ENCODE data around the gene RBM20.

The RBM20 gene

DNA sequence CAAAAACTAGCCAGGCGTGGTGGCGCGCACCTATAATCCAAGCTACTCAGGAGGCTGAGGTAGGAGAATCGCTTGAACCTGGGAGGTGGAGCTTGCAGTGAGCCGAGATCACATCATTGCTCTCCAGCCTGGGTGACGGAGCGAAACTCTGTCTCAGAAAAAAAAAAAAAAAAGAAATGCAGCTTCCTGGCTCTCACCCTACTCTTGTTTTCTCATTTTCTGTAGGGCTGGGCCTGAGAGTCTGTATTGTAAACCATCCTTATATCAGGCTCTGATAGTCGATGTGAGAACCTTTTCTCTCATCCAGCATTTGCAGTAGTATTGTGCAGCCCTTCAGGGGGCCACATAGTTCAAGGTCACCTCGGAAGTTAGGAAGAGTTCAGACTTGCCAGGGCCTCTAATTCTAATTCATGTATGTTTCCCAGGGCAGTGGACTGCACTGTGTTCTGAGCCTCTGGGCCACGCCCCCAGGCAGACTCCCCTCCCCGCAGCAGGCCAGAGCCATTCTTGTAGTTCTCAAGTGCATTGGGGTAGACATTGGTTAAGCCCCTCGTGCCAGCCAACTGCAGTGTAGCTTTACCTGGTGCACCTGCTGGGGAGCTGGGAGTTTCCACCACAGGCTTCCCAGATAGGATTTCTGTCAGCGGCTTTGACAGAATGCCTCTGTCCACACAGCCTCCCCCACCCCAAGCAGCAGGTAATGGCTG is 189.3 kb downstream of the RBM20 start:
- no peak for DNase-seq (ENCODE audit: low read depth in 2 of 2)

DNA sequence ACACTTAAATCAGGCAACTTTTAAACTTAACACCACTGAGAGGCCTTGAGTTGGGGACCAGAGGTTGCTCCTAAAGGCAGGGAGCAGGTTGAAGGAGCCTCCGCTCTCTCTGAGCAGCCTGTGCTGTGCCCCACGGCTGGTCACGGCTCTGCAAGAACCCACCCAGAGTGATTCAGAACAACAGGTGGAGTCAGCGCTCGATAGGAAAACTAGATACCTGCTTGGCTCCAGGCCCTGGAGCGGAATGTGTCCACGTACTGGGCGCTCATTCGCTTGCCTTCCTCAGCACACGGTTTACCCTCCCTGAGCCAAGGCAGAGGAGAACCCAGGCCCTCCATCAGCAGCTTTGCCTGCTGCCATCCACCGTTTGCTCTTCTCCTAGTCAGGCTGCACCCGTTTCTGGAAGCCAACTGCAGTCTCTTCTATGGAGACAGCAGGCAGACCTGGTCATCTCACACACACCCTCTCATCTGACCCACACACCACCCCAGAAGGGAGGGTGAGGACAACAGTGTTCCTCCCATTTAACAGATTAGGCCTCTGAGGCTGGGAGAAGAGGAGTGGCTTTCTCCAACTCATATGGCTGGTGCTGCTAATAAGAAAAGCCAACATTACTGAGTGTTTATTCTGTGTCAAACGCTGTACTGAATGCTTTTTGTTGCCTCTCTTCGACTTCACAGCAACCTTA is 189.9 kb downstream of the RBM20 start:
- no peak for DNase-seq (ENCODE audit: low read depth in 2 of 2)

DNA sequence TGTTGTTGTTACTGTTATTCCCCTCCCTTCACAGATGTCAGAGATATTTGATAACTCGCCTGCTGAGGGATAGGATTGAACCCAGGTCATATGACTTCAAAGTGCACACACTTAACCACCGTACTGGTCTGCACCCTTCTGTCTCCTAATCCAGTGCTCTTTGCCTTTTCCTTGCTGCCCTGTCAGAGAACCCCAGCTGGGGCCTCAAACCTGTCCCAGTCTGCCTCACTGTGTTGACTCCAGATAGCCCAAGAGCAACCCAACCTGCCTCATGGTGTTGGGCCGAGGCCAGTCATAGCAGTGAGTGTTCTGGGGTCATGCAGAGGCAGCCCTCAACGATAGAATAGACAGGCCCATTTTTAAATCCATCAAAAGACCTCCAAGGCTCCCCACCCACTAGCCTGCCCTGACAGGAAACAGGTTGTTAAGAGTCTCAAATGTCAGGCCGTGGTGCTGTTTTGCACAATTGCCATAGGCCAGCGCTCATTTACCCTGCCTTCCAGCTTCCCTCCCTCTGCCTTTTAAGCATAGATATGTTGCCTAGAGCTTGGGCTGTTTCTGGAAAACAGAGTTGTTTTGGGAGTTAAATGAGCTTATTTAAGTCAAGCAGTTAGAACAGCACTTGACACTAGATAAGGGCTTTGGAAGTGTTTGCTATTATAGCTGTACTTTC is 190.6 kb downstream of the RBM20 start:
- DNase-seq (ENCODE audit: low read depth in 2 of 2): no peak

DNA sequence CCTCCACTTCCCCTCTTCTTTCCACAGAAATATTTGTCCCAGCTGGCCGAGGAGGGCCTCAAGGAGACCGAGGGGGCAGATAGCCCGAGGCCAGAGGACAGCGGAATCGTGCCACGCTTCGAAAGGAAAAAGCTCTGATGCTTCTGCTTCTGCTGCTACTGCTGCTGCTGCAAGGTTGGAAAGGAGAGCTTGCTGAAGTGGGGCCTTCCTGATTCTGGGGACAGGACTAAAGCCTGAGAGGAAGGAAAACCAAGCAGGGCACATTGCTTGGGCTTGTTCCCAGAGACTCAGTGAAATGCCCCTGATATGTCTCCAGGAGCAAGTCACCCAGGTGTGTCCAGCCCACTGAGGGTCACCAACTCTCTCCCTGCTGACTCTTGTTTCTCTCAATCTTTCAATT is 191.7 kb downstream of the RBM20 start:
- DNase-seq (ENCODE audit: low read depth in 2 of 2): no peak

DNA sequence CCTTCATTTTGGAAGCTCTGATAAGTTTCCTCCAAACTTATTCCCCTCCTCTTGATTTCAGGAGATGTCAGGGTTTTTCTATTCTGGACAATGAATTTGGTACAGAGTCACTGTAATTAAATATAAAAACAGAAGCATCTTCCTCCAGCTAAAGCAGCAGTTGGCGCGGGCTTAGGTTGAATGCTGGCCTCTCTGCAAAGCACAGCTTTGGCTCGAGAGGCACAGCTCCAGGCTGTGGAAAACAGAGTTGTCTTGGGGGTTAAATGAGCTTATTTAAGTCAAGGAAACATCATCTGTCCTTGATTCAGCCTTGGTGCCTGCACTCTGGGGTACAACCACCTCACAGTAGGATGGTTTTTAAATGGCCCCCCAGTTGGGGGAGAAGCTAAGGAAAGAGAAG is 192.6 kb downstream of the RBM20 start:
- DNase-seq (ENCODE audit: low read depth in 2 of 2): no peak

DNA sequence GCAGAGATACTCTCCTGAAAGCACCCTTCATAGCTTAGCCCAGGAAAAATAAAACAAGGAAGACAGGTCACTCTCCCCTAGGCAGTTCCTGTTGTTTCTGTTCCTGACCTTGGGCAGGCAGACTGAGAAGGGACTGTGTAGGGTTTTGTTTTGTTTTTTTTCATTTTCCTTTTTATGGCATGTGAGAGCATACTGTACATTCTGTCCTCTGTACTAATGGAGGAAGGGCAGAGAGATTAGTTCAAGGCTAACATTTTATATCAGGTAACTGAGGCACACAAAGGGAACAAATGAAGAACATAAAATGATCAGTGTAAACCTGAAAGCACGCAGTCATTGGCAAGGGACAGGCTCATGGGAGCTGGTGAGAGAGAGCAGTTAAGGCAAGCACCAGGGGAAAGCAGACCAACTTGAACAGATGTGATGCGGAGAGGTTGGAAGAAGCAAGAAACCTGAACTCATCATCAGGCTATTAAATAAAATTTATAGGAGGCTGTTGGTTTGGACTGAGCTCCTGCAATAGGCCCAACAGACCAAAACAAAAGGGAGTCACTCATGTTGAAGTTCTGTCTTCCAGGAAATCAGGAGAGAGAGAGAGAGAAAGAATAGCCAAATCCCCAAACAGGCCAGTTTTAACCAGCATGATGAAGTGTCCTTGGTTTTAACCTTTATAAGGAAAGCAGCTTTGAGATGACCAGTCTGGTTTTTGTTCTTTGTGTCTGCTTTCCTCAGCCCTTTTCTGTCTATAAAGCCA is 193.5 kb downstream of the RBM20 start:
- no peak for DNase-seq (ENCODE audit: low read depth in 2 of 2)

DNA sequence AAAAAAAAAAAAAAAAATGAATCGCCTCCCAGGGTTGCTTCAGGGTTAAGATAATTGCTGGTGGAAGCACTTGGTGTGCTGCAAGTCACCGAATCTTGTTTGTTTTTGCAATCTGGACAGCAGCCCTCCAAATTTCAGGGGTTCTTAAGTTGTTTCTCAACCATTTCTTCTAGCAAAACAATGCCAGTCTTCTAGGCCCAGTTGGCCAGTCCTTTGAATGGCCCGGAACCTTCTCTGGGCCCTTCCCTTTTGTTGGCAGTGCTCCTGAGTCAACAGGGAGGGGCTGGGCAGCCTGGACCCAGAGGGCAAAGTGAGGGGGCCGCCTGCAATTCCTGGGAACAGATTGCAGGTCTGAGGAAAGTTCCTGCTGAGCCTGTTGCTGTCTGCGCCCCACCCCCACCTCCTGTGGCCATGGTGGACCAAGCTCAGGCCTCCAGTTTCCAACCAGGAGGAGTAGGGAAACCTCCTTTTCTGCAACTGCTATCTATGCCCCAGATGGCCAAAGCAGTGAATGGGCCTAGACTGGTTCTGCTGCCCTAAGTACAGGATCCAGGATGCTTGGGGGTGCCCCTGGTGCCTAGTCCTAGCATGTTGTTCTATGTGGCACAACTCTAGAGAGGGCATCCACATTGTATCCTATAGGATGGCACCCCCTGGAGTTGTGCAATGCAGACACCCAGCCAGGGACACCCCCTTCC is 196.2 kb downstream of the RBM20 start:
- DNase-seq (ENCODE audit: low read depth in 2 of 2): no peak

DNA sequence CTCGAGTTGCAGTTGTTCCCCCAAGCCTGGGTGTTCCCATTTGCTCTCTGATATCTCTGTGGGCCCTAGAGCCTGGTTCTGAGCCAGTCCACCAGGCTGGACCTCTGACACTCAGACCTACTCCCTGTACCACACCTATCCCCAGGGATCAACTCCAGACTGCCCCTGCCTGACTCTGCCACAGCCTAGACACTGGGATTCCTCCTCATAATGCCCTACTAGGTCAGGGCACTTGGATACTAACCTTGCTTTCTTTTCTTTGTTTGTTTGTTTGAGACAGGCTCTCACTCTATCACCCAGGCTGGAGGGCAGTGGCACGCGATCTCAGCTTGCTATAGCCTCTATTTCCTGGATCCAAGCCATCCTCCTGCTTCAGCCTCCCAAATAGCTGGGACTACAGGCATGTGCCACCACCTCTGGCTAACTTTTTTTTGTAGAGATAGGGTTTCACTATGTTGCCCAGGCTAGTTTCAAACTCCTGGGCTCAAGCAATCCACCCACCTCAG is 196.8 kb downstream of the RBM20 start:
- DNase-seq (ENCODE audit: low read depth in 2 of 2): no peak

DNA sequence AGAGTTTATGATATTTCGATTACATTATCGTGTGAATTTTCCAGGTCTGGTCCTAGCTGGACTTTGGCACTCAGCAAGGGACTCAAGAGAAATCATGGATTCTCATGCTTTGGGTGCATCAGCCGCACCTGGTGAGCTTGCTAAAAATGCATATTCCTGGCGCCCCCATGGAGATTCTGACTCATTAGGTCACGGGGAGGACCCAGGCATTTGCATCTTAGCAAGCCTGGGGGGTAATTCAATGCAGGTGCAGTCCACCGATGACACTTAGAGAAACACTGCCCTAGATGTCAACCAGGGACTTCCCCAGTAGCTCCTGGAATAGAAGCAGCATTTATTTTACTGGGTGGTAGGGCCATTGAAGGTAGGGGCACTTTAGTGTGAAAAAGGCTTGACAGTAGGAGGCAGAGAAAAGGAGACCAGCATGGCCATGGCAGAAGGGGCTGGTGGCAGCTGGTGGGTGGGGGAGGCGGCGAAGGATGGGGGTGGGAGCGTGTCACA is 197.7 kb downstream of the RBM20 start:
- no peak for DNase-seq (ENCODE audit: low read depth in 2 of 2)

DNA sequence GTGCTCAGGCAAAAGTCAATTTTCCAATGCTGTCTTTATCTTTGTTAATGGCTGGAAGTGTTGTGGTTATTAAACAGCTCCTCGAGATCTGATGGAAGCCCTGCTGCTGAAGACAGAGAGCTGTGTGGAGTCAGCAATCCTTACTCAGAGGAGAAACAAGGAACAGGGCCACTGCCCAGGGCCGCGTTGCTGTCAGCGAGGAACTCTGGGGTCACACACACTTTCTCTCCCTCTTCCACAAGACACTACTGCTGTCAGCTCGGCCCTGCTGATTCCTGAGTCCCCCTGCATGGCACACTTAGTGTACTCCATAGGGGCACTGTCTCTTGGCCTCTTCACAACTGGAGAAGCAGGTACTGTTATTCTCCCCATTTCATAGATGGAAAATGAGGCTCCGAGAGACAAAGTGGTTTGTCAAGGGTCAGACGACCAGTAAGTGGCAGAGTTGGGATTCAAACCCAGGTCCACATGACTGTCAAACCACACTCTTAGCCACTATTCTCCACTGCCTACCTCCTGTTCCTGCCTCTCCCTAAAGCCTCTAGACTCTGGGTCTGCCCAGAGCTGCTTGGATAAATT is 198.3 kb downstream of the RBM20 start:
- DNase-seq (ENCODE audit: low read depth in 2 of 2): no peak

DNA sequence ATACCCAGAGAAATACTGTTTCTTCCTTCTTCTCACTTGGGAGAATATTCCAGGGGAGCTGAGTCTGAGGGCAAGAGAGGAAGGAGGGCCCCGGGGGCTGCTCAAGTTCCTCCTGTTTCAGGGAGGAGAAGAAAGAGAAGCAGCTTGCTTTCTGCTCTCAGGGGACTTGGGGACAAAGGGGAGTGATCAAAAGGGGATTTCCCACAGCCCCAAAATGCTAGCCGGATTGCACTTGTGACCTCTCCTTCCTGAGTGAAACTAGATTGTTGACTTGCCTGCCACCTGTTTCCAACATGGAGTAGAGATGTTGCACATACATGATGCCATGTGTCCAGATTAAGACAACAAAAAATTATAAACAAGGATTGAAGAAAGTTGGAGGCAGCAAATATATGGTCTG is 198.9 kb downstream of the RBM20 start:
- no peak for DNase-seq (ENCODE audit: low read depth in 2 of 2)

DNA sequence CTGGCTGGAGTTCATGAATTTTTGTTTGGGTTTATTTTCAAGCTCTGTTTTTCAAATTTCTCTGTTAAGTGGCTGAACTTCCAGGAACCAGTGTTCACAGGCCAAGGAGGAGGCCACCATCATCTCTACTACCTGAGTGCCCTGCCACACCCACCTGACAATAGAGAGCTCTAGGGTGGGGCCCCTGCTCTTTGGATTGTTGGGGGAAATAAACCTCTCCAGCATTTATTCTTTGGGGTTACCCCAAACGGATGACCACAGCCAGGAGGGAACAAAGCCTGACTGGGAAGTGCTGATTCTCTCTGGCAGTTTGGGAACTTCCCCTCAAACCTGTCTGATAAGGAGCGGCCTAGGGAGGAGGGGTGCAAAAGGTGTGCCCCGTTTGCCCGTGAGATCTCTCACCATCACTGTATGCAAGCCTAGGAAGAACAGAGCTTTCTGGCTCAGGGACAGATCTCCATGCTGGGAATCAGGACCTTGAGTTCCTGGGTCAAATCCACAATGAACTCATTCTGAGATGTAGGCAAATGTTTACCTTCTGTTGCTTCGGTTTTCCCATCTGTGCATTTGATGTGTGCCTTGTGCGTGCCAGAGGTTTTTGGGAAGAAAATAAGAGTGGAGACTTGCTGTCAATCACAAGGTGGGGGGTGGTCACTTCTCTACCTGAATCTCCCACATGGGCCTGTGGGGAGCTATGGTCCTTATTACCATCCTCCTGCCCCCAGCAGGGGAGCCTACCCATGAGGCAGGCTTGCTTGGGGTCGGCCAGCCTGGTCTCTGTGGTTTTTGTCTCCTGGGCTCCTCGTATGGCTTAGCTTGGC is 199.9 kb downstream of the RBM20 start:
- DNase-seq (ENCODE audit: low read depth in 2 of 2): no peak

DNA sequence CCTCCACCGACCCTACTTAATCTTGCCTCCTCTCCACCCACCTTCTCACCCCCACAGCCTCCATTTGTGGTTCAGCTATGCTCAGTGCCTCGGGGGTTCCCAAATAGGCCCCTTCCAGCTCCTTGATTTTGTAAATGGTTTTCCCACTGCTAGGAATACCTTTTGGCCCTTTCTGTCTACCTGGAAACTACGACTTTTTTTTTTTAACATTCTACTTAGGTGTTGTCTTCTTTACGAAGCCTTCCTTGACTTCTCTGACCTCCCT is 200.4 kb downstream of the RBM20 start:
- DNase-seq (ENCODE audit: low read depth in 2 of 2): no peak

DNA sequence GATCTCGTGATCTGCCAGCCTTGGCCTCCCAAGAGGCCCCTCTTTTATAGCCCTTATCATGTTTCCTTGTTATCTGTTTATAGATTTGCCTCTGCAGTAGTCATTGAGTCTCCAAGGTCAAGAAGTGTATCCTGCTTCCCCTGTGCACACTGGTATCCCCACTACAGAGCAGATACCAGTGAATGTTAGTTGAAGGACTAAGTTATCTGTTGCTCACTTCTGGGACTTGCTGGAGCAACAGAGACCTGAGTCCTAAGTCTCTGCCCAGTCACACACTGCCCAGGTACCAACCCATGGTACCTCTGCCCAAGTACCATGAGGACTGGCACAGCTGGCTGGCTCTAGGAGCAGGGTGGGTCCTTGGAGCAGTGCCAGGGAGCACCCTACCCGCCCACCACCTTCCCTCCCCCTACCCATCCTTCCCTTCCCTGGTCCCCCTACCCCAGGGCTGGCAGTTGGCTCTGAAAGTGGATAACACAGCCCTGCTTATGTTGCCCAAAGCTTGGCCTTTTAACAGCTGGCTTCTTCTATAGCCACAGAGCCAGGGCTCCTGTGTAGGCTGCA is 201.1 kb downstream of the RBM20 start:
- DNase-seq (ENCODE audit: low read depth in 2 of 2): no peak

DNA sequence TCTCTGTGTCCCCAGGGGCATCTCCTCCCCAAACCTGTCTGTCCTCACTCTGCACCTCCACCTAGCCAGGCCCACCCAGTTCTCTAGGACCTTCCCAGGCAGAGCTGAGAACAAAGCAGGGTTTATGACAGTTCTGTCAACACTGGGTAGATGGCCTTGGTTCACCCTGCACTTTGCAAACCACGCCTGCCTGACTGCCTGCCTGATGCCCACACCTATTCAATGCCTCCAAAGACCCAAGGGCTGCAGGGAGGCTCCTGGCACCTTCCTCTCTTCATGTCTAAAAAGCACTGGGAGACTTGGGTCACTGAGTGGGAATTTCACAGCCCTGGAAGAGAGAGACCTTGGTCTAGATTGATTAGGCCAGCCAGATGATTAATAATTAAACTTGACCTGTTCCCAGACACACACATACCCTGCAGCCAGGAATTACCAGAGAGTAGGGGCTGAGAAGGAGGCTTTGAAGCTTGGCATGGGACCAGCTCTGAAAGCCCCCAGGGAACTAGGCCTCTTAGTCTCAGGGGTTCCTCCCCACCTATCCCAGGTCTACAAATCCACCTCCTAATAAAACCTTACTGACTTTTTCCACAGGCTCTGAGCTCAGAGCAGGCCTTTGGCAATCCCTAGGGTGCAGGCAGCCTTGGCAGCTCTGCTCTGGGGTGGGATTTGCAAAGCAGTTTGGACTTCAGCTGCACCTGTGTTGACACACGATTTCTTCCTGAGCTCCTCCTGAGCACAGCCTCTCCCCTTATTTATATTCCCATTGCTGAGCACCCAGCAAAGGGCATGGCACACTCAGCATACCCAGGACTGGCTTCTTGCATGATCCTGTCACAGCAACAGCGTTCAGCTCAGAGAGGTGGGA is 201.9 kb downstream of the RBM20 start:
- no peak for DNase-seq (ENCODE audit: low read depth in 2 of 2)

DNA sequence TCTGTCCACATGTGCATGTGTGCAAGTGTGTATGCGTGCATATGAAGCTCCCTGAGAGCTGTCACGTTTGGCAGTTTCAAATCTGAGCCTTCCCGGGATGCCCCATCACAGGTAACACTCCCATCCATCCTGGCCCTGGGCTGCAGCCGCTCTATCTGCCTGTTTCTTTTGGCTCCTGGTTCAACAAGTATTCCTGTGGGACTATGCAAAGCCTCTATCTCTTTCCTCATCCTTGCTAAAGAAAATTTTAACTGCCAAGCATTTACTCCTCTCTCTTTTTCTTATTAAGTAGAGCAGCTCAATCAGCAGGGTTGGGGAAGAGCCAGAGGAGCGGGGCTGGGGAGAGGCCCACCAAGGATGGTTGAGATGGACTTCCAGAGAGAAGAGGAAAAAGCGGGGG is 203.2 kb downstream of the RBM20 start:
- DNase-seq (ENCODE audit: low read depth in 2 of 2): no peak

DNA sequence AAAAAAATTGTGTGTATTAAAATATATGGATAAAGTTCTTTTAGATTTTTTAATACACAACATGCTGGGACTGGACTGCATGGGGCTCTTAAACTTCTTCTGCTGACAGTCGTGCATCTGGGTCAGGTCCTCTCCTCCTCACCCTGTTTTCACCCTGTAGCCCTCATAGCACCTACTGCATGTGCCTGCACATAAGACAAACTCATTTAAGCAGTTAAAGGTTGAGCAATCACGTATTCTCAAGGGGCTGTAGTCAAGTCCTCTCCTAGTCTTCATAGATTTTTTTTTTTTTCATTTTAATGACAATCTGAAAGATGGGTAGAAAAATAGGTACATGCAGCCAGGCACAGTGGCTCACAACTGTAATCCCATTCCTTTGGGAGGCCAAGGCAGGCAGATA is 204.0 kb downstream of the RBM20 start:
- DNase-seq (ENCODE audit: low read depth in 2 of 2): no peak

DNA sequence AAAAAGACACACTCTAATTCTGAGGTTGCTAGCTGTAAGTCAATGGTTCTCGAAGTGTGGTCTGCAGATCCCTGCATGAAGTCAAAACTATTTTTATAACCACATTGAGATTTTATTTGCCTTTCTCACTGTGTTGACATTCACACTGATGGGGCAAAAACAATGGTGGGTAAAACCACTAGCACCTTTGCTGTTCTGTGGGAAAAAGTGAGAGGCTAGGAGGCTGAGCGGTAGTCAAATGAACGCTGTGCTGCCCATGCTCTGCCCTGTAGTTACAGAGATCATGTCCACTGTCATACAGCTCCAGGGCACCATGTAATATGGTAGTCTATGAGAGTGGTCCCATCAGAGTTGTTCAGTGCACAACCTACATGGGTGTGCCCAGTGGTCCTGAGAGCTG is 206.0 kb downstream of the RBM20 start:
- no peak for DNase-seq (ENCODE audit: low read depth in 2 of 2)

DNA sequence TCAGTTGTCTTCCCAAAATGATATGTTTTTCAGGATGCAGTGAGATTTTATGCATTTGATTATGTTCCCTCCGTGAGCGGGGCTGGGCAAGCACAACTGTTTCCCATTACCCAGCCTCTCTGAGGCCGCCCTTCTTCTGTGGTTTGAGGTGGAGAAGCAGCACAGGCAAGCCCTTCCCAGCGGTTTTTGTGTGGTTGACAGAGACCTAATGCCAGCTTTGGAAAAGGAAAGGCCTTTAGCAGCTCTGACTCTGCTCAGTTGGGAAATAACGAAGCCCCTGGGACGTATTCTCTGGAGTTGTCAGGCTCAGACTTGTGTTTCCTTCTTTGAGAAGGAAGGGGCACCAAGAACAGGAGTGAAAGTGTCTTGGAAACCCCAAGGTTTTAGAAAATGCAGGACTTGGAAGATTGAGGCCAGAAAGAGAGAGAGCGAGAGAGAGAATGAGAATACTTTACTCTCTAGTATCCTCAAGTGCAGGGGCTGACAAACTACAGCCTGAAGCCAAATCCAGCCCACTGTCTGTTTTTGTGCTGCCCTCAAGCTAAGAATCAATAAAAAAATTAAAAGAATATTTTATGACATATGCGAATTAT is 207.0 kb downstream of the RBM20 start:
- no peak for DNase-seq (ENCODE audit: low read depth in 2 of 2)

All from stimulated activated CD4-positive, alpha-beta T cell treated with anti-CD3 and anti-CD28 coated beads, Interleukin-4, amount 100 ng/mL, for 48 hours (primary cell).